Mucosa of stomach (tissue), 1 donor: ENCODE data around the gene HTR6.

Experiments used
- H3K27me3 ChIP-seq: one replicate; pipeline ENCODE4 v1.7.0; 2013; ENCODE audit warnings: mild to moderate bottlenecking, low read length; ENCODE audit not compliant: control insufficient read depth, insufficient read depth
- H3K36me3 ChIP-seq: one replicate; pipeline ENCODE4 v1.7.0; 2013; ENCODE audit warnings: low read length; ENCODE audit not compliant: control insufficient read depth, insufficient read depth
- H3K4me1 ChIP-seq: one replicate; pipeline ENCODE4 v1.7.0; 2013; ENCODE audit warnings: mild to moderate bottlenecking, low read length; ENCODE audit not compliant: control insufficient read depth, insufficient read depth
- H3K4me3 ChIP-seq: one replicate; pipeline ENCODE4 v1.7.0; 2013; ENCODE audit warnings: low read length
- H3K9ac ChIP-seq: one replicate; pipeline ENCODE4 v1.7.0; 2013; ENCODE audit warnings: mild to moderate bottlenecking, low read length, moderate library complexity
- H3K9me3 ChIP-seq: one replicate; pipeline ENCODE4 v1.7.0; 2013; ENCODE audit warnings: mild to moderate bottlenecking, low read length, moderate library complexity; ENCODE audit not compliant: control insufficient read depth
- donor health status: Pancreatic carcinoma.

The HTR6 gene

DNA sequence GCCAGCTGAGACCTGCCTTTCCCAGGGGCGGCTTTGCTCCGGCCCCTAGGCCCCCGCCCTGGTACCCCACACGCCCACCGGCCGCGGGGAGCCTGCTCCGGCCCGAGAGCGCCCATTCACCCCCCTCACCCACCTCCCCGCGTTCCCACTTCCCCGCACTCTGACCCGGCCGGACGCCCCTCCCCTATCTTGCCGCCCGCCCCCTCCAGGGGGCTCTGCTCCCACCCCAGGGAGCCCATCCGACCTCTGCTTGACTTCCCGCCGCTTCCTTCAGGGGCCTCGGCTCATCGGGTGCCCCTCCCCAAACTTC lies 466 bp downstream of the HTR6 start:
- Histone ChIP-seq H3K36me3 (no peaks in the 10 kb centered on the region), H3K4me3 (no peak overlapping the region), H3K9ac (no peak overlapping the region), H3K9me3 (no peaks in the 10 kb centered on the region), H3K4me1 (peaks cover 3% of the 10 kb centered on the region), H3K27me3 (peaks cover 65% of the 10 kb centered on the region)

GRCh38 chr1:19665496-19666465 lies 1.1 kb downstream of the HTR6 start:
- Histone ChIP-seq H3K27me3 (peaks cover 66% of the 10 kb centered on the region), H3K4me1 (peaks cover 3% of the 10 kb centered on the region), H3K36me3 (no peaks in the 10 kb centered on the region), H3K9ac (no peak overlapping the region), H3K9me3 (no peaks in the 10 kb centered on the region), H3K4me3 (no peak overlapping the region)

DNA sequence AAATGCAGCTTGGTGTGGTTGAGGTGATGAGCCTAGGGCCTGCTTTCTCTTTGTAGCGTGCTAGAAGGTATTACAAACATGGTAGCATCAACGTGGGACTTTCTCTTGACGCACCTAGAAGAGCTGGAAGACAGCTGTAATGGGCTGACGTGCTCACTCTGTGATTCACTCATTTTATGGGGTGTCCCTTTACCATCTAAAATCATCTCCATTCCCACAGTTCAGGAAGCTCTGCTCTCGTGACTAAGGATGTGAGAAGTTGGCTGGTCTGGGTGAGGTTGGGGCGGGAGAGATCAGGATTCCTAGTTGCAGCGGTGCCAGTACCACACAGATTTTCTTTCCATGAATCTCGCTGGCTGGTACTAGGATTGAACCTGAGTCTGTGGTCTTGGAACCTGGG lies 4.2 kb downstream of the HTR6 start:
- Histone ChIP-seq H3K9me3 (no peaks in the 10 kb centered on the region), H3K36me3 (no peaks in the 10 kb centered on the region), H3K4me1 (peaks cover 3% of the 10 kb centered on the region), H3K27me3 (peaks cover 56% of the 10 kb centered on the region), H3K4me3 (no peak overlapping the region), H3K9ac (no peak overlapping the region)

DNA sequence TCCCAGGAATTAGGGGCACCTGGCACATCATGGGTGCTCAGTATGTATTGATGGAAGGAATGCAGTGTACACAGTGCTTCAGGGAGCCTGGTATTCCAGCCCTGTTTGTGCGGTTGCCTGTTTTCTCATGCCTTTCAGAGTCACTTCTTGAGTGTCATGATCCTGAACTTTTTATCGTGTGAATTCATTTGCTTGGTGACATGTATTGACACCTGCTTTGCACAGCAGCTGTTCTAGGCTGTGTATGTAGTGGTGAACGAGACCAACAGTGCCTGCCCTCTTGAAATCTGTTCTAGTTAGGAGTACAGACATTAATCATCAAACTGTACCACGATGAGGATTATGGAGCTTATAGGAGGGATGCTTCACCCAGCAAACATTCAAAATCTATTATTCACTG lies 6.1 kb downstream of the HTR6 start:
- Histone ChIP-seq H3K4me1 (peaks cover 2% of the 10 kb centered on the region), H3K9ac (no peak overlapping the region), H3K36me3 (no peaks in the 10 kb centered on the region), H3K27me3 (peaks cover 39% of the 10 kb centered on the region), H3K4me3 (no peak overlapping the region), H3K9me3 (no peaks in the 10 kb centered on the region)

DNA sequence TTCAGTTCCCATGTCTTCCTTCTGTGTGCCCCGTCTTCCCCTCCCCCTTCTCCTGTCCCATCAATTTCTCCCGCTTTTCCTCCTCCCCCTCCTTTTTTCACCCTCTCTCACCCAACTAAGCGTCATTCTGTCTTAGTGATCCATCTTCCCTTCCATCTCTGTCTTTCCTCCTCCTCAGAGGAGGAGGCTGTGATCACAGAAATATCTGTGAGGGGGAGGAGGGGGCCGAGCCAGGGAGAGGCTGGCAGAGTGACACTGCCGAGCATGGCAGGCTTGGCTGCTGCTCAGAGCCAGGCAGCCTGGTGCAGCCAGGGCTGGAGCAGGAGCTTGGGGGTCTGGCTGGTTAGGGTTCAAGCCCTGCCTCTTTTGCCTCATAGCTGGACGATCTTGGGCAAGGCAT lies 7.6 kb downstream of the HTR6 start:
- Histone ChIP-seq H3K4me3 (no peak overlapping the region), H3K27me3 (peaks cover 25% of the 10 kb centered on the region), H3K36me3 (no peaks in the 10 kb centered on the region), H3K9ac (no peak overlapping the region), H3K4me1 (no peaks in the 10 kb centered on the region), H3K9me3 (no peaks in the 10 kb centered on the region)

DNA sequence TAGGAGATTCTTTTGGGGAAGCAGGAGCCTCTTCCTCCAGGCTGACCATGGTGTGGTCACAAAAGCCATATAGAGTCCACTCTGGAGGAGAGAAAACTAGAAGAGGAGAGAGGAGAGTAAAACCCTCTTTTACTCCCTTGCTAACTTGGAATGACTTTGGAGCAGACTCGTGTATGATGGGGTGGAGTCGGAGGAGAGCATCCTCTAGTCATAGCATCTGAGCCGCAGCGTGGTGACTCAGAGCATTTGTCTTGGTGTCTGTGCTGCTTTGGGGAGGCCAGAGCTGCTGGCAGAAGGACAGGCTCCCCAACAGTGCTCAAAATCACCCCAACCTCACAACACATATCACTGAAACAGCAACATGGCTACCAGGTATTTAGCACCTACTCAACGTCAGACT lies 11.1 kb downstream of the HTR6 start:
- Histone ChIP-seq H3K9me3 (no peaks in the 10 kb centered on the region), H3K36me3 (no peaks in the 10 kb centered on the region), H3K27me3 (no peaks in the 10 kb centered on the region)

DNA sequence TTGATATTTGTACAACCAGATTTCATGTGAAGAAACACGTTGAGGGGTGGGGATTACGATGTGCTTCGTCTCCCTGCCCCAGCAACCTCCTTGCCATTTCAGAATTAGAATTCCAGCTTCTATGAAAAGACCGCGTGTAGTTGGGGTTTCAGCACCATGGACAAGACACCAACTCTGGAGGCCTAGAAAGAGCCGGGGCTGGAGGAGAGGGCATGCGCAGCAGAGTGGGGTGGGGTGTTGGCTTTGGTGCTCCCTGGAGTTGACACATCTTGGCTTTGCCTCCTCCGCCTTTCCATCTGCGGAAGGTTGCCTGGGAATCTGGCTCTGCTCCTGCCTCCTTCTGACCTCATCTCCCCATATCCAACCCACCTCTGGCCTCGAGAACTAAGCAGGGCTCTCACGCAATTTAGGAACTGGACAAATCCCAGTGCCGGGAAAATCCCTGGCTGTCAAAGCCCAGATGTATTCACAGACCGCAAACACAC lies 11.8 kb downstream of the HTR6 start:
- H3K4me3 ChIP-seq = no peak overlapping the region

More for the DNA sequence above, 11.1 kb downstream of the HTR6 start:
- no peak overlapping the region for H3K4me3 ChIP-seq
- H3K9ac ChIP-seq = no peak overlapping the region
- H3K4me1 ChIP-seq = no peaks in the 10 kb centered on the region

DNA sequence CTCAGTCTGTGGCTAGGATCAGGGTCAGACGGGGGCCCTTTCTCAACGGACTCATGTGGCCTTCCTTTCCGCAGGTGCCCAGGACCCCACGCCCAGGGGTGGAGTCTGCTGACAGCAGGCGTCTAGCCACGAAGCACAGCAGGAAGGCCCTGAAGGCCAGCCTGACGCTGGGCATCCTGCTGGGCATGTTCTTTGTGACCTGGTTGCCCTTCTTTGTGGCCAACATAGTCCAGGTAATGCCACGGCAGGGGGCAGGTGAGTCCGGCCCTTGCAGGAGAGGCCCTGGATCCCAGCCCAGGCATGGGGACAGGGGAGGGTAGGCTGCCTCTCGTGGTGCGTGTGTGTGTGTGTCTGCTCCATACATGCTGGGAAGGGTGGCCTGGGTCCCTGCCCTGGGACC lies 13.8 kb downstream of the HTR6 start:
- Histone ChIP-seq H3K4me3 (no peak overlapping the region), H3K9me3 (no peaks in the 10 kb centered on the region), H3K4me1 (no peaks in the 10 kb centered on the region), H3K9ac (no peak overlapping the region), H3K27me3 (no peaks in the 10 kb centered on the region), H3K36me3 (no peaks in the 10 kb centered on the region)

More for the DNA sequence above, 11.8 kb downstream of the HTR6 start:
- Histone ChIP-seq H3K27me3 (no peaks in the 10 kb centered on the region), H3K9me3 (no peaks in the 10 kb centered on the region), H3K4me1 (no peaks in the 10 kb centered on the region), H3K36me3 (no peaks in the 10 kb centered on the region), H3K9ac (no peak overlapping the region)

DNA sequence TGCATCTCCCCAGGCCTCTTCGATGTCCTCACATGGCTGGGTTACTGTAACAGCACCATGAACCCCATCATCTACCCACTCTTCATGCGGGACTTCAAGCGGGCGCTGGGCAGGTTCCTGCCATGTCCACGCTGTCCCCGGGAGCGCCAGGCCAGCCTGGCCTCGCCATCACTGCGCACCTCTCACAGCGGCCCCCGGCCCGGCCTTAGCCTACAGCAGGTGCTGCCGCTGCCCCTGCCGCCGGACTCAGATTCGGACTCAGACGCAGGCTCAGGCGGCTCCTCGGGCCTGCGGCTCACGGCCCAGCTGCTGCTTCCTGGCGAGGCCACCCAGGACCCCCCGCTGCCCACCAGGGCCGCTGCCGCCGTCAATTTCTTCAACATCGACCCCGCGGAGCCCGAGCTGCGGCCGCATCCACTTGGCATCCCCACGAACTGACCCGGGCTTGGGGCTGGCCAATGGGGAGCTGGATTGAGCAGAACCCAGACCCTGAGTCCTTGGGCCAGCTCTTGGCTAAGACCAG lies 14.3 kb downstream of the HTR6 start:
- H3K36me3 ChIP-seq = no peaks in the 10 kb centered on the region
- H3K4me3 ChIP-seq = no peak overlapping the region
- H3K9me3 ChIP-seq = no peaks in the 10 kb centered on the region
- no peaks in the 10 kb centered on the region for H3K4me1 ChIP-seq
- H3K27me3 ChIP-seq = no peaks in the 10 kb centered on the region
- H3K9ac ChIP-seq = no peak overlapping the region

- Histone ChIP-seq H3K27me3 (no peaks in the 10 kb centered on the region), H3K4me3 (no peak overlapping the region), H3K9ac (no peak overlapping the region), H3K9me3 (no peaks in the 10 kb centered on the region), H3K4me1 (no peaks in the 10 kb centered on the region), H3K36me3 (no peaks in the 10 kb centered on the region)
Measured at GRCh38 chr1:19679691-19680090, 15.0 kb downstream of the HTR6 start.

DNA sequence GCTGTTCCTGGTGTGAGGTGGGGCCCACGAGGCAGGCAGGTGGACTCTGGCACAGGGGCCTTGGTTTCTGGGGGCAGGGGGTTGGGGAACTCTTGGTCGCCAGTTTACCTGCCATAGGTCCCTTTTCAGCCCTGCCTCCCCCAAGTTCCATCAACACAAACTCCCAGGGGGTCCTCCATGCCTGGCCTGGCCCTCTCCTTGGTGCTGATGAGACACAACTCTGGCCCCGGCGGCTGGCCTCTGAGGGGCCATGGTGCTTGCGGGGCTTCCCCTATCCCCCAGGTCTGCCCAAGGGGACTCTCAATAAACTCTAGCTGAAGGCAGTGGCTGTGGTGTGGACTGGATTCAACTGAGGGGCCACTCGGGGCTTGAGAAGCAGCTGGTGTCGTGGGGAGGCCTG lies 16.0 kb downstream of the HTR6 start:
- no peak overlapping the region for H3K9ac ChIP-seq
- no peaks in the 10 kb centered on the region for H3K4me1 ChIP-seq
- H3K4me3 ChIP-seq = no peak overlapping the region
- H3K36me3 ChIP-seq = no peaks in the 10 kb centered on the region
- no peaks in the 10 kb centered on the region for H3K27me3 ChIP-seq
- no peaks in the 10 kb centered on the region for H3K9me3 ChIP-seq

DNA sequence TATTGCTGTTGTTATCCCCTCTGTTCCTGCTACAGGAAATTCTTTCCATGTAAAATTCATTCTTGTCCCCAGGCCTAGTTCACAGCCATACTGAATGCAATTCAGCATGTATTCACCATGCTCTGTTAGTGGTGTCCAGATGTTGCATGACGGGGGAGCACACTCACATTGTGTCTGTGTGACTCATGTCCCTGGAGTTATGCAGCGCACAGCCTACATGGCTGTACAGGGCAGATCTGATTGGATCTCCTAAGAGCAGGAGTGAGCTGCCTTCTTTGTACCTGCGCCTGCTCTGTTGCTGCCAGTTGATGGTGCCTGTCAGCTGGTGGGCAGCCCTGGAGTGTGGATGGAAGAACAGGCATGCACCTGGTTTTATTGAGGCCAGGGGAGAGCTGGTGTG lies 17.6 kb downstream of the HTR6 start:
- Histone ChIP-seq H3K27me3 (no peaks in the 10 kb centered on the region), H3K36me3 (no peaks in the 10 kb centered on the region), H3K4me3 (no peak overlapping the region), H3K9ac (no peak overlapping the region), H3K4me1 (no peaks in the 10 kb centered on the region), H3K9me3 (no peaks in the 10 kb centered on the region)
